ENCODE data around the gene MTG2. TPM values are rescaled to one million over a fixed set of nuclear protein-coding genes. Genes with fewer than 3 reads are reported as not detected.

Gene MTG2
- total RNA-seq, 8 experiments from 2014 or later, result 18.9 to 51.2 (median 27.3) TPM

GRCh38 chr20:62233684-62234083, 50.9 kb downstream of the MTG2 start:
- Histone ChIP-seq H3K27ac (no peak overlapping the region), H3K4me3 (no peak overlapping the region), H3K4me1 (replicated peaks in 1 of 2) (peaks cover 33 to 38% of the 10 kb centered on the region in 2 donors)
- ATAC-seq (replicated peaks in 6 of 8), result no peak
- in situ Hi-C loops (cut with MboI; ENCODE audit: low pct_unique_long_range_greater_than_20kb in 2 of 9, low sequenced_read_pairs in 9 of 9, unreplicated experiment in 9 of 9), result no loop called here
- 57 to 100% (median 100%) methylated on average over 1 to 3 of the region's 4 CpGs; no CpG with 5 or more reads in 5 of the 10 experiments for WGBS, 10 experiments

DNA sequence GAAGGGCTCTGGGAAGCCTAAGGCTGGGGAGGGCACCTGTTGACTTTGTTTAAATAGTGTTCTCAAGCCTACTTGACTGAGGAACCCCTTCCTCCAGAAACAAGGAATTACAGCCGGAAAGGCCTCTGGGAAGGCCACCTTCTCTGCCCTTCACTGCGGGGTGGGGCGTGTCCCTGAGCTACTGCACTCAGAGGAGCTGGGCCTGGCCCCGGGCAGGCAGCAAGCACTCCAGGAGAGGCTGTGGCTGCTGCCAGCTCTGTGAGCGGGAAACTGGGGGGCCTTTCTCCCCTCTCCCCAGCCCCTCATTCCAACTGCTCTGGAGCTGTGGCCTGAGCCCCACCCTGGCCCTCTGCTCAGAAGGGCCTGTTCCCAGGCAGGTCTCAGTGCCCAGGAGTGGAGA, 51.5 kb downstream of the MTG2 start:
- WGBS, 10 experiments, result 48 to 90% methylated on average over 2 to 4 of the region's 5 CpGs; no CpG with 5 or more reads in 8 of the 10 experiments
- peaks cover 34 to 39% of the 10 kb centered on the region in 2 donors for H3K4me1 ChIP-seq (replicated peaks in 1 of 2)
- no peak for ATAC-seq (replicated peaks in 6 of 8)

GRCh38 chr20:62235001-62235776, 52.4 kb downstream of the MTG2 start:
- WGBS, 10 experiments, result 0 to 50% (median 32%) methylated on average over 2 to 4 of the region's 16 CpGs; no CpG with 5 or more reads in 5 of the 10 experiments
- Histone ChIP-seq H3K4me3 (no peak overlapping the region), H3K27ac (peak overlapping the region in 1 of 2 donors; percentile 76), H3K4me1 (replicated peaks in 1 of 2) (peaks cover 39 to 44% of the 10 kb centered on the region in 2 donors)
- ATAC-seq (replicated peaks in 6 of 8), result no peak
- in situ Hi-C loops (cut with MboI; ENCODE audit: low pct_unique_long_range_greater_than_20kb in 2 of 9, low sequenced_read_pairs in 9 of 9, unreplicated experiment in 9 of 9), result no loop called here

More for the DNA sequence above, 51.5 kb downstream of the MTG2 start:
- Histone ChIP-seq H3K27ac (peak overlapping the region in 1 of 2 donors; percentile 76), H3K4me3 (no peak overlapping the region)
- in situ Hi-C loops (cut with MboI; ENCODE audit: low pct_unique_long_range_greater_than_20kb in 2 of 9, low sequenced_read_pairs in 9 of 9, unreplicated experiment in 9 of 9), result no loop called here

DNA sequence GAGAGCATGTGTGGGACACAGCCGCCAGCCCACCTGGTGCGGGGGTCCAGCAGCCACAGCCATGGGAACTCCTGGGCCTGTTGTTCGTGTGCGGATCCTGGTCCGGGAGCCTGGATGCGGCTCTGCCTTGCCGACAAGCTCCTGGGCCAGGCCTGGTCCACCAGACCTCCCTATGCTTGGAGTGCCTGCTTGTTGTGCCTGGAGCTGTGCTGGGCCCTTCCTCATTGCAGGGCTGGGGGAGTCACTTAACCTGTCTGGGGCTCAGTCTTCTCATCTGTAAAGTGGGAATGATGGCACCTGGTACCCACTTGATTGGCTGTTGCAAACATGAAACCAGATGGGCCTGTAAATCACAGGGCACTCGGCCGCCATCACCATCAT, 52.9 kb downstream of the MTG2 start:
- ATAC-seq (replicated peaks in 6 of 8), result no peak
- H3K27ac ChIP-seq, result peak overlapping the region in 1 of 2 donors; percentile 83
- peaks cover 39 to 44% of the 10 kb centered on the region in 2 donors for H3K4me1 ChIP-seq (replicated peaks in 1 of 2)
- in situ Hi-C loops (cut with MboI; ENCODE audit: low pct_unique_long_range_greater_than_20kb in 2 of 9, low sequenced_read_pairs in 9 of 9, unreplicated experiment in 9 of 9), result no loop called here
- H3K4me3 ChIP-seq, result no peak overlapping the region
- 52 to 94% (median 81%) methylated on average over 2 to 6 of the region's 9 CpGs; no CpG with 5 or more reads in 5 of the 10 experiments for WGBS, 10 experiments

- peak overlapping the region in 1 of 5 donors; percentile 2 for H3K4me3 ChIP-seq
- peaks cover 39 to 44% of the 10 kb centered on the region in 2 donors for H3K4me1 ChIP-seq (replicated peaks in 1 of 2)
- in situ Hi-C loops (cut with MboI; ENCODE audit: low pct_unique_long_range_greater_than_20kb in 2 of 9, low sequenced_read_pairs in 9 of 9, unreplicated experiment in 9 of 9), result no loop called here
- no peak for ATAC-seq (replicated peaks in 6 of 8)
- WGBS, 10 experiments, result 47 to 100% (median 63%) methylated on average over 1 to 4 of the region's 6 CpGs; no CpG with 5 or more reads in 7 of the 10 experiments
- H3K27ac ChIP-seq, result peak overlapping the region; percentile 83 to 87
Observed at GRCh38 chr20:62236200-62236599, 53.4 kb downstream of the MTG2 start.

DNA sequence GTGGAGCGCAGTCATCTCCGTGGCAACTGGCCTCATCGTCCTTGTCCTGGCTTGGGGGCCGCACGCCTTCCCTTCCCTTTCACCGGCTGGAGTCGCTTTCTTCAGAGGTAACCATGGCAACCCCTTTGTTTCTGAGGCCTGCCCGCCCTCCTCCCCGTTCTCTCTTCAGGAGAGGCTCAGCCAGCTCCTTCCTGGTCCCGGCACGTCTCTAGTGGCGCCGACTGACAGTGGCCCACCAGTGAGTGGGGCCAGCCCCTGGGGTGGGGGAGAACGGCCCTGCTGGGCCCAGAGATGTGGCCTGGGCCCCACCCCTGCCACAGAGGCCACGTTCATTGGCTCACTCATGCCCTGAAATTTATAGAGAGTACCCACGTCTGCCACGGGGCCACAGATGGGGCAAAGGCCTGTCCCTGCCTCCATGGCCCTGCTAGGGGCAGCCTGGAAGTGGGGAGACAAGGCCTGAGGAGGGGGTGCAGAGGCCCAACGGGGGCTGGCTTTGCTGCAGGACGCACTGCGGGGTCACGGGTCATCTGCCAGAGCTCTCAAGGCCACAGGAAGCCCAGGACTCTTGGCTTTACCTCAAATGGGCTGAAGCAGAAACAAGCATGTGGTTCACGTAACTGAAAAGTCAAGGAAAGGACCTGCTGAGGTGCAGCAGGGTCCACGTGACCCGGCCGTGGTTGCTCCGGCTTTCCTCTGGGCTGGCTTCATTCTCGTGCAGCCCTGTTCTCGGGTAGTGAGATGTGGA, 54.1 kb downstream of the MTG2 start:
- in situ Hi-C loops (cut with MboI; ENCODE audit: low pct_unique_long_range_greater_than_20kb in 2 of 9, low sequenced_read_pairs in 9 of 9, unreplicated experiment in 9 of 9), result no loop called here
- H3K4me1 ChIP-seq (replicated peaks in 1 of 2), result peaks cover 39 to 44% of the 10 kb centered on the region in 2 donors
- peak in 5 of 8 experiments; percentile 59 to 66 (median 62) for ATAC-seq (replicated peaks in 6 of 8)
- H3K27ac ChIP-seq, result peak overlapping the region; percentile 87 to 88
- 50 to 80% methylated on average over 1 to 4 of the region's 28 CpGs; no CpG with 5 or more reads in 8 of the 10 experiments for WGBS, 10 experiments
- peak overlapping the region in 1 of 5 donors; percentile 2 for H3K4me3 ChIP-seq

- in situ Hi-C loops (cut with MboI; ENCODE audit: low pct_unique_long_range_greater_than_20kb in 2 of 9, low sequenced_read_pairs in 9 of 9, unreplicated experiment in 9 of 9), result no loop called here
- peak overlapping the region; percentile 87 to 88 for H3K27ac ChIP-seq
- 0 to 20% (median 0%) methylated on average over 1 of the region's 1 CpG; no CpG with 5 or more reads in 7 of the 10 experiments for WGBS, 10 experiments
- H3K4me1 ChIP-seq (replicated peaks in 1 of 2), result peaks cover 39 to 44% of the 10 kb centered on the region in 2 donors
- no peak for ATAC-seq (replicated peaks in 6 of 8)
- no peak overlapping the region for H3K4me3 ChIP-seq
Observed at GRCh38 chr20:62237514-62237800, 54.6 kb downstream of the MTG2 start.

DNA sequence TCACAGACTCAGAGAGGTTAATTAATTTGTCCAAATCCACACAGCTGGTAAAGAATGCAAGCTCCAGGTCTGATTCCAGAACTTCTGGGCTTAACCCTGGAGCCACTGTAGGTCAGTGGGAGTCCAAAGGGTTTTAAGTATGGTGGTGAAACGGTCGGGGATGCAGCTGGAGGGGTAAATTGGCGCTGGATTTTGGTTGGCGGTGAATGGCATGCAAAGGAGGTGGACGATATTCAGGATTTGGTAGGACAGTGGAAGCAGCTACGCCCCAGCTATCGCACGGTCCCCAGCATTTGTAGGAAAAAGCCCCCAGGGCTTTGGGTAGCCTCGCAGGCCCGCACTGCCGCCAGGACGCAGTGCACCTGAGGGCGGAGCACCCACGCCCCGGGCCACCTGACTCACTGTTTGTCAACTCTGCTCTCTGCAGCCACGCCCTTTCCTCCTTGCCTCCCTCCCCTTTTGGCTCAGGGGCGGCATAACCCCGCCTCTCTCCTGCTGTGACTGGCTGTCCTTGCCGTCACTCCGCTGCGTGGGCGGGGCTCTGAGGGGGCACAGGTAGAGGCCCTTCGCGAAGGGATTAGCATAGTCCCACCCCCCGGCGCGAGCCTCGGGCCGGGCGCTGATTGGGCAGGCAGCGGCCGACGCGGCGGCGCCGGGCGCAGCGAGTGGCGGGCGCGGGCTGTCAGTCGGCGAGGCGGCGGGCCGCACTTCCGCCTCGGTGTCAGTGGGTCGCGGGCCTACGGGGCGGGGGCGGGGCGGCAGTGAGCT, 55.2 kb downstream of the MTG2 start, which contains the start of gene OSBPL2:
TSS of gene OSBPL2 (plus strand) at position 721 of the 768 bp plus-strand sequence. CDS start 17,664 bp downstream, outside the sequence.
- Histone ChIP-seq H3K4me3 (peak within 1 kb of the TSS; percentile 54 to 87 (median 62)), H3K4me1 (replicated peaks in 1 of 2) (peaks cover 39 to 44% of the 10 kb centered on the region in 2 donors), H3K27ac (peak within 1 kb of the TSS; percentile 87 to 89)
- in situ Hi-C loops (cut with MboI; ENCODE audit: low pct_unique_long_range_greater_than_20kb in 2 of 9, low sequenced_read_pairs in 9 of 9, unreplicated experiment in 9 of 9), result no loop called here
- ATAC-seq (replicated peaks in 6 of 8), result peak; percentile 85 to 98 (median 89)
- WGBS, 10 experiments, result 0 to 80% (median 11%) methylated on average over 1 to 5 of the region's 55 CpGs; no CpG with 5 or more reads in 4 of the 10 experiments

DNA sequence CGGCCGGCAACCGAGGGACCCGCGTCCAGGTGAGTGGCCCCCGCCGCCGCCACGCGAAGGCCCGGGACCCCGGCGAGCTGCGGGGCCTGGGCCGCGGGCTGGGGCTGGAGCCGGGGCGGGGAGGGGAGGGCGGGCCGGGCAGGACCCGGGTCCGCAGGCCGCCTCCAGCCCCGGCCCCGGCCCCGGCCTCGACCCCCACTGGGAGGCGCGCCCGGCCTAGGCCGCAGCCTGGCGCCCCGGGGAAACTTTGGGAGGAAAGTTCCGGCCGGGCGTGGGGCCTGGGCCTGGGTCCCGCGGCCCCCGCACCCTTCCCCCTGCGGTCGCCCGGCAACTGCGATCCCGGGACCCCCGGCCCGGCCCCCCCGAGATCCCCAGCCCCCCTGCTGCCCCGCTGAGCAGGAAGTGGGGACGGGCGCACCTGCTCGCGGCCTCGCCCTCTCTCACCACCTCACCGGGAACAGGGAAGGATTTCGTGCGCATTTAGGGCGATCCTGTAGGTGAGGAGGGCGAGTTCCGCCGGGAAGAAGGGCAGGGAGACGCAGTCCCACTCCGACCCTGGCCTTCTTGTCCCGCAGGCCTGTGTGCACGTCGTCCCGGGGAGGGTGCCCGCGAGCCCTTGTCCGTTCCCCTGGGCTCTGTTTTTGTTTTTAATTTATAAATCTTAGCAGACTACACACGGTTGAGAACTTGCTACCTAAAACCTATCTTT, 55.9 kb downstream of the MTG2 start:
- Histone ChIP-seq H3K4me1 (replicated peaks in 1 of 2) (peaks cover 39 to 44% of the 10 kb centered on the region in 2 donors), H3K27ac (peak overlapping the region; percentile 68 to 89), H3K4me3 (peak overlapping the region; percentile 54 to 87 (median 62))
- in situ Hi-C loops (cut with MboI; ENCODE audit: low pct_unique_long_range_greater_than_20kb in 2 of 9, low sequenced_read_pairs in 9 of 9, unreplicated experiment in 9 of 9), result no loop called here
- peak in 7 of 8 experiments; percentile 3 to 21 (median 8) for ATAC-seq (replicated peaks in 6 of 8)
- WGBS, 10 experiments, result 0 to 4% (median 0%) methylated on average over 1 to 8 of the region's 70 CpGs; no CpG with 5 or more reads in 6 of the 10 experiments

GRCh38 chr20:62239278-62239879, 56.6 kb downstream of the MTG2 start:
- ATAC-seq (replicated peaks in 6 of 8), result no peak
- H3K4me3 ChIP-seq, result peak overlapping the region; percentile 54 to 87 (median 62)
- in situ Hi-C loops (cut with MboI; ENCODE audit: low pct_unique_long_range_greater_than_20kb in 2 of 9, low sequenced_read_pairs in 9 of 9, unreplicated experiment in 9 of 9), result no loop called here
- WGBS, 10 experiments, result 0 to 66% (median 23%) methylated on average over 2 to 17 of the region's 23 CpGs; no CpG with 5 or more reads in 1 of the 10 experiments
- H3K27ac ChIP-seq, result peak overlapping the region in 1 of 2 donors; percentile 89
- peaks cover 39 to 40% of the 10 kb centered on the region in 2 donors for H3K4me1 ChIP-seq (replicated peaks in 1 of 2)

GRCh38 chr20:62240020-62240685, 57.3 kb downstream of the MTG2 start:
- no peak overlapping the region for H3K27ac ChIP-seq
- WGBS, 10 experiments, result 43 to 100% (median 83%) methylated on average over 1 to 11 of the region's 13 CpGs
- peak overlapping the region in 2 of 5 donors; percentile 62 to 87 for H3K4me3 ChIP-seq
- ATAC-seq (replicated peaks in 6 of 8), result no peak
- peaks cover 32 to 33% of the 10 kb centered on the region in 2 donors for H3K4me1 ChIP-seq (replicated peaks in 1 of 2)
- in situ Hi-C loops (cut with MboI; ENCODE audit: low pct_unique_long_range_greater_than_20kb in 2 of 9, low sequenced_read_pairs in 9 of 9, unreplicated experiment in 9 of 9), result no loop called here

Measured in motor neuron (in vitro differentiated cells).